Body of pancreas (tissue), 4 donors: ENCODE results near the gene RNF5. TPM values are rescaled to one million over a fixed set of nuclear protein-coding genes. Genes with fewer than 3 reads are reported as not detected.

Experiments
- ATAC-seq: fragments of 150-250 bp; one replicate; pipeline ENCODE4 v1.9.1; 2016
- DNase-seq, 4 donors: peaks; one replicate each; pipeline ENCODE4 v3.0.0-alpha.2; 2019
- H3K27ac ChIP-seq, 4 donors: fragments of 200-600 bp; sonication (generic); 1 replicate in 3 of 4; 2 replicates in 1 of 4; pipeline versions ENCODE4 v1.5.1 to v1.6.1; 2016 to 2019; ENCODE audit warnings: mild to moderate bottlenecking in 1 of 4, mixed read lengths in 1 of 4, moderate library complexity in 1 of 4
- H3K27me3 ChIP-seq, 2 donors: fragments of 200-600 bp; sonication (generic); one replicate each; pipeline ENCODE4 v1.6.0; 2016; ENCODE audit warnings: mild to moderate bottlenecking in 1 of 2
- H3K36me3 ChIP-seq, 2 donors: fragments of 200-600 bp; sonication (generic); replicated peaks in 1 of 2; 2 replicates each; pipeline ENCODE4 v1.5.1; 2016; ENCODE audit warnings: low read depth in 2 of 2; ENCODE audit not compliant: insufficient read depth in 1 of 2
- H3K4me1 ChIP-seq: fragments of 200-600 bp; sonication (generic); one replicate; pipeline ENCODE4 v1.6.0; 2016
- H3K4me3 ChIP-seq, 2 donors: fragments of 200-600 bp; sonication (generic); 1 replicate in 1 of 2; 2 replicates in 1 of 2; pipeline ENCODE4 v1.5.1; 2016 to 2019
- H3K9me3 ChIP-seq, 3 donors: fragments of 200-600 bp; sonication (generic); 1 replicate in 2 of 3; 2 replicates in 1 of 3; pipeline ENCODE4 v1.5.1; 2016
- CTCF ChIP-seq, 7 experiments: fragments of 450-650 bp in 4 of 7; fragments of 200-600 bp in 3 of 7; sonication (generic) in 3 of 7; IDR thresholded peaks; one replicate each; pipeline ENCODE4 v1.5.1; 2016 to 2019; ENCODE audit warnings: antibody characterized with exemption in 7 of 7
- POLR2A ChIP-seq, 3 donors: fragments of 450-650 bp; IDR thresholded peaks; one replicate each; pipeline ENCODE4 v1.6.1; 2016; ENCODE audit warnings: antibody characterized with exemption in 3 of 3, mild to moderate bottlenecking in 2 of 3
- WGBS, 2 donors: methylation state at CpG; one replicate each; pipeline ENCODE4 v1.1.5; 2017; 5-methylcytosine and 5-hydroxymethylcytosine counted together
- intact Hi-C: fragments of 100-400 bp; cut with DNase I; formaldehyde crosslinking; loops from one replicate; pipeline ENCODE4 v1.15.1; 2023
- total RNA-seq, 2 donors: library from RNA; depleted of rRNA; stranded (reverse); fragments of >200 nt; gene quantifications; one replicate each; pipeline ENCODE4 v1.1.0, GENCODE V29; 2016

RNF5 gene
- total RNA-seq, 2 donors from 2014 or later: 34.0 to 62.0 TPM

- TF ChIP-seq CTCF (IDR thresholded peaks at IDR 0.05) (no peak), POLR2A (IDR thresholded peaks at IDR 0.05) (no peak)
- WGBS, 2 donors: 78 to 80% methylated on average over 6 of the region's 6 CpGs
- no peak for ATAC-seq
Measured at GRCh38 chr6:32213649-32214048, 35.4 kb downstream of the RNF5 start.

GRCh38 chr6:32214126-32214525, 35.9 kb downstream of the RNF5 start:
- Histone ChIP-seq H3K27me3 (no peaks in the 10 kb centered on the region), H3K9me3 (no peaks in the 10 kb centered on the region), H3K36me3 (no peaks in the 10 kb centered on the region), H3K4me1 (no peaks in the 10 kb centered on the region), H3K27ac (no peak overlapping the region), H3K4me3 (no peak overlapping the region)
- WGBS, 2 donors: 66 to 67% methylated on average over 3 of the region's 3 CpGs
- TF ChIP-seq POLR2A (IDR thresholded peaks at IDR 0.05) (no peak), CTCF (IDR thresholded peaks at IDR 0.05) (no peak)
- intact Hi-C loops: no loop called here
- ATAC-seq (no peak), DNase-seq (no peak)

More at GRCh38 chr6:32213649-32214048, 35.4 kb downstream of the RNF5 start:
- intact Hi-C loops: no loop called here
- no peak overlapping the region for H3K4me3 ChIP-seq
- H3K36me3 ChIP-seq: no peaks in the 10 kb centered on the region
- H3K27ac ChIP-seq: no peak overlapping the region
- no peaks in the 10 kb centered on the region for H3K27me3 ChIP-seq
- DNase-seq: no peak
- H3K4me1 ChIP-seq: no peaks in the 10 kb centered on the region
- H3K9me3 ChIP-seq: no peaks in the 10 kb centered on the region

- 89 to 96% methylated on average over 4 of the region's 4 CpGs for WGBS, 2 donors
- ATAC-seq (no peak), DNase-seq (no peak)
- TF ChIP-seq POLR2A (IDR thresholded peaks at IDR 0.05) (no peak), CTCF (IDR thresholded peaks at IDR 0.05) (no peak)
- no peaks in the 10 kb centered on the region for H3K9me3 ChIP-seq
- no peaks in the 10 kb centered on the region for H3K27me3 ChIP-seq
- no peaks in the 10 kb centered on the region for H3K4me1 ChIP-seq
- H3K27ac ChIP-seq: no peak overlapping the region
- intact Hi-C loops: no loop called here
- no peak overlapping the region for H3K4me3 ChIP-seq
- H3K36me3 ChIP-seq: no peaks in the 10 kb centered on the region
Measured at GRCh38 chr6:32215617-32216016, 37.4 kb downstream of the RNF5 start.

- DNase-seq: no peak
Measured at GRCh38 chr6:32216285-32216684, 38.1 kb downstream of the RNF5 start.

More at GRCh38 chr6:32216285-32216684, 38.1 kb downstream of the RNF5 start:
- no peak for ATAC-seq
- intact Hi-C loops: no loop called here
- H3K4me3 ChIP-seq: no peak overlapping the region
- WGBS, 2 donors: 66 to 67% methylated on average over 10 of the region's 10 CpGs
- H3K27me3 ChIP-seq: no peaks in the 10 kb centered on the region
- no peak overlapping the region for H3K27ac ChIP-seq
- H3K4me1 ChIP-seq: no peaks in the 10 kb centered on the region
- H3K36me3 ChIP-seq: no peaks in the 10 kb centered on the region
- TF ChIP-seq CTCF (IDR thresholded peaks at IDR 0.05) (no peak), POLR2A (IDR thresholded peaks at IDR 0.05) (no peak)
- H3K9me3 ChIP-seq: no peaks in the 10 kb centered on the region
